RWPE2 (cell line): ENCODE data around the gene TRPC4.
A peak's percentile ranks its signal among the peaks of the same experiment; 100 is the strongest.

Experiments used
- ATAC-seq: fragments of 200-7000 bp; cut with Tn5 transposase; 3 replicates; pipeline ENCODE4 v1.9.1; 2021; ENCODE audit warnings: low read depth
- DNase-seq: peaks from one replicate; pipeline ENCODE4 v3.0.0-alpha.2; 2020; ENCODE audit warnings: low spot score
- H3K27ac ChIP-seq: fragments of 450-650 bp; 2 replicates; pipeline ENCODE4 v1.5.1; 2017; ENCODE audit warnings: mild to moderate bottlenecking; ENCODE audit not compliant: poor library complexity, severe bottlenecking
- H3K27me3 ChIP-seq: fragments of 250-450 bp; sonication (Bioruptor Pico); 2 replicates; pipeline ENCODE4 v1.5.1; 2021; ENCODE audit warnings: mild to moderate bottlenecking, moderate library complexity; ENCODE audit not compliant: insufficient read depth, poor library complexity, severe bottlenecking
- H3K36me3 ChIP-seq: fragments of 250-450 bp; sonication (Bioruptor Pico); 2 replicates; pipeline ENCODE4 v1.5.1; 2020; ENCODE audit warnings: low read depth, mild to moderate bottlenecking, moderate library complexity
- H3K4me1 ChIP-seq: fragments of 250-450 bp; sonication (Bioruptor Pico); 2 replicates; pipeline ENCODE4 v1.5.1; 2021; ENCODE audit warnings: mild to moderate bottlenecking, moderate library complexity; ENCODE audit not compliant: insufficient read depth, poor library complexity, severe bottlenecking
- H3K4me3 ChIP-seq: fragments of 250-450 bp; sonication (Bioruptor Pico); 2 replicates; pipeline ENCODE4 v1.5.1; 2021; ENCODE audit warnings: mild to moderate bottlenecking, moderate library complexity; ENCODE audit not compliant: severe bottlenecking
- H3K9me3 ChIP-seq: fragments of 250-450 bp; sonication (Bioruptor Pico); 2 replicates; pipeline ENCODE4 v1.5.1; 2021; ENCODE audit warnings: mild to moderate bottlenecking, moderate library complexity; ENCODE audit not compliant: severe bottlenecking
- TF ChIP-seq, protein P1 (sequence below): fragments of 450-650 bp; IDR thresholded peaks from one replicate; pipeline ENCODE4 v1.5.1; 2017; ENCODE audit warnings: mild to moderate bottlenecking, moderate library complexity; ENCODE audit not compliant: poor library complexity, severe bottlenecking

Gene TRPC4

DNA sequence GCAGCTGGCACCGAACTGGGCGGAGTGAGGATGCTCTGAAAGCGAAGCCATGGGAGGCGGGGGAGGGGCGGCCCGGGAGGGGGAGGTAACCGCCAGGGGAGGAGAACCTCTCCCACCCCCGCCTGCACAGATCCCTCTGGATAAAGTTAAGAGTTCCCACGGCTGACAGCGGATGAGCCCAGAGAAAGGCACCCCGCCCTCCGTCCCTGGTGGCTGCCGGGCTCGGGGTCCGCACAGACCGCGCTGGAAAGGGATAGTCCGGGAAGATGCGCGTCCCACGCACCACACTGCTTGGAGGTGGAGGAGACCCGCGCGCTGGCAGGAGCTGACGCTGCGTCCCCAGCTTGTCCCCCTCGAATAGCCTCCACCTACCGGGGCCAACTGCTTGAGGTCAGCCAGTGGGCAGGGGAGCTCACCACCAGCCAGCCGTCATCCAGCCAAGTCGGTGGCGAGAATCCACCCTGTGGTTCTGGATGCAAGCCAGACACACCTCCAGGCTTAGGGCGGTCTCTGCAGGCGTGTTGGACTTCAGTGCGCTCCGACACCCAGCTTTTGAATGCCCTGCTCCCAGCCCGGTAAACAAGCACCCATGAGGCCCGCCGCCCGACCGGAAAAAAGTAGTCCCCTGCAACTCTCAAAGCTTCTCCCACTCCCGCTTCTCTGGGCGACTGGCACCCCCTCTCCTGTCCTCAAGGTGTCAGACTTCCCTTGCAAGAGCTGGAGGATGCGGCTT lies at the start of gene TRPC4:
Gene TRPC4, minus strand, starts transcription at position 17 of the 733 bp plus-strand sequence. CDS start 86,439 bp downstream, outside the sequence.
- DNase-seq (peak; percentile 54), ATAC-seq (peak; percentile 76)
- Histone ChIP-seq H3K27ac (no peak within 1 kb of the TSS), H3K4me1 (no peaks in the 10 kb centered on the region), H3K4me3 (peak within 1 kb of the TSS; percentile 22), H3K9me3 (no peaks in the 10 kb centered on the region), H3K36me3 (no peaks in the 10 kb centered on the region), H3K27me3 (peaks cover 24% of the 10 kb centered on the region)
- TF ChIP-seq, protein P1, sequence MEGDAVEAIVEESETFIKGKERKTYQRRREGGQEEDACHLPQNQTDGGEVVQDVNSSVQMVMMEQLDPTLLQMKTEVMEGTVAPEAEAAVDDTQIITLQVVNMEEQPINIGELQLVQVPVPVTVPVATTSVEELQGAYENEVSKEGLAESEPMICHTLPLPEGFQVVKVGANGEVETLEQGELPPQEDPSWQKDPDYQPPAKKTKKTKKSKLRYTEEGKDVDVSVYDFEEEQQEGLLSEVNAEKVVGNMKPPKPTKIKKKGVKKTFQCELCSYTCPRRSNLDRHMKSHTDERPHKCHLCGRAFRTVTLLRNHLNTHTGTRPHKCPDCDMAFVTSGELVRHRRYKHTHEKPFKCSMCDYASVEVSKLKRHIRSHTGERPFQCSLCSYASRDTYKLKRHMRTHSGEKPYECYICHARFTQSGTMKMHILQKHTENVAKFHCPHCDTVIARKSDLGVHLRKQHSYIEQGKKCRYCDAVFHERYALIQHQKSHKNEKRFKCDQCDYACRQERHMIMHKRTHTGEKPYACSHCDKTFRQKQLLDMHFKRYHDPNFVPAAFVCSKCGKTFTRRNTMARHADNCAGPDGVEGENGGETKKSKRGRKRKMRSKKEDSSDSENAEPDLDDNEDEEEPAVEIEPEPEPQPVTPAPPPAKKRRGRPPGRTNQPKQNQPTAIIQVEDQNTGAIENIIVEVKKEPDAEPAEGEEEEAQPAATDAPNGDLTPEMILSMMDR = peak; percentile 56

DNA sequence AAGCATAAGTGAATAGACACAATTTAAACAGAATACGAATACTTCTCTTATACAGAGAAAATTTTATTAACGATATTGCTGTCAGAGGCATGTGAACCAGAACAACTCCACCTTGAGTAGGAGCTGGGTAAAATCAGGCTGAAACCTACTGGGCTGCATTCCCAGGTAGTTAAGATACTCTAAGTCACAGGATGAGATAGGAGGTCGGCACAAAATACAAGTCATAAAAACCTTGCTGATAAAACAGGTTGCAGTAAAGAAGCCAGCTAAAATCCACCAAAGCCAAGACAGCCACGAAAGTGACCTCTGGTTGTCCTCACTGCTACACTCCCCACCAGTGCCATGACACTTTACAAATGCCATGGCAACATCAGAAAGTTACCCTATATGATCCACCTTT lies 49.2 kb upstream of the TRPC4 start:
- no peak for DNase-seq
- H3K27me3 ChIP-seq = no peaks in the 10 kb centered on the region
- ATAC-seq = no peak
- no peak overlapping the region for H3K4me3 ChIP-seq
- H3K9me3 ChIP-seq = no peaks in the 10 kb centered on the region
- no peaks in the 10 kb centered on the region for H3K4me1 ChIP-seq
- no peak overlapping the region for H3K27ac ChIP-seq
- TF ChIP-seq, protein P1 = no peak
- H3K36me3 ChIP-seq = no peaks in the 10 kb centered on the region

DNA sequence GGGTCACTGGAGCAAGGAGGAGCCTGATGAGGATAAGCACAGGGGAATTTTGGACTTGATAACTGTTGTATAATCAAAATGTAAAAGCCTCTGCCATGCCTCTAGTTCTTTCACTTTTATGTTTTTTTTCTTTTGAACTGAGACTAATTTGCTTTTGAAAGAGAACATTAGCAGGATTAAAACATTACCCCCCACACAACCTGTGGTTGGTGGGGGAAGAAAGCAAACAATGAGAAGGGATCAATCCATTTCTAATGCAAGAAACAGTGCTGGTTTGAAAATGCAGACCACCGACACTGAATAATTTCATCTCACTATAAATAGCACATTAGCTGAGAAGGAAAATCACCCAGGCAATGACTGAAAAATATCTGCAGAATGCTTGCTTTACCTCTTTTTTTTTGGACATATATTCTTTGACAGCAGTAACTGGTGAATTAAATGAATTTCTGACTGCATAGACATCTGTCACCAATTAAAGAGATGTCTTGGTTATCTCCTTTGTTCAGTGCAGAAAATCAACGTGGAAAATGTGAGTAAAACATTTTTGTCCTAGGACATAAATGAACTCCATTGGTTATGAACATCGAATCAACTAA lies 48.6 kb upstream of the TRPC4 start:
- TF ChIP-seq, protein P1 = no peak
- Histone ChIP-seq H3K27me3 (no peaks in the 10 kb centered on the region), H3K9me3 (no peaks in the 10 kb centered on the region), H3K4me1 (no peaks in the 10 kb centered on the region), H3K27ac (no peak overlapping the region), H3K4me3 (no peak overlapping the region), H3K36me3 (no peaks in the 10 kb centered on the region)
- ATAC-seq = no peak
- DNase-seq = no peak

DNA sequence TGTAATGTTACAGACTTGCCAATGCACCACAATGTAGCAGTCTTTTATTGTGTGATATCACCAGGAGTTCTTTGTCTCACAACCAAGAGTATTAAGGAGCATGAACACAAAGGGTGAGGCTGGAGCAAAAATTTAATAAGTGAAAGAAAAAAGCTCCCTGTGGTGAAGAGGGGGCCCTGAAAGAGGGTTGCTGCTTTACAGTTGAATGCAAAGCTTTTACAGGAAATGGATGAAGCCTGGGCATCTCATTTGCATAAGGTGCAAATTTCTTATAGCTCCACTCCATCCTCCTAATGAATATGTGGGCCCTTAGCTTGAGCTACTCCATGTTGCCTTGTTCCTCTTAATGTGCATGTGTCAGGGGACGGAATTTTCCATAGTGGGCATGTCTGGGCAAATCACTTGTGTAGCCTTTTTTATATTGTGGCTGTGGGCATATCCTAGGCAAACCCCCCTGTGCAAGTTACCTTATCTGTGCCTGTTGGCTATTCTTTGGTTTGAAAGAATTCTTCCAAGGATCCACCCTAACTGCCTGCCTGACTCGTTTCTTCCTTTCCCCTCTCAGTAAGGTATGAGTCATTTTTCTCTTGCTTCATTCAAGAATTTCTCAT lies 45.3 kb upstream of the TRPC4 start:
- TF ChIP-seq, protein P1 = no peak
- no peak for ATAC-seq
- H3K27ac ChIP-seq = no peak overlapping the region

More for the DNA sequence above, 45.3 kb upstream of the TRPC4 start:
- no peak for DNase-seq
- Histone ChIP-seq H3K9me3 (no peaks in the 10 kb centered on the region), H3K27me3 (no peaks in the 10 kb centered on the region), H3K4me1 (no peaks in the 10 kb centered on the region), H3K4me3 (no peak overlapping the region), H3K36me3 (no peaks in the 10 kb centered on the region)
